Kidney epithelial cell (primary cell): ENCODE measurements around the gene PNMA8C. TPM values are rescaled to one million over a fixed set of nuclear protein-coding genes. Genes with fewer than 3 reads are reported as not detected.

Experiments
- DNase-seq: peaks from one replicate; pipeline ENCODE4 v3.0.0-alpha.2; 2010; ENCODE audit warnings: low read depth
- H3K27me3 ChIP-seq: 2 replicates; pipeline ENCODE4 v1.6.0; 2011; ENCODE audit warnings: low read length; ENCODE audit not compliant: control insufficient read depth, insufficient read depth
- H3K36me3 ChIP-seq: 2 replicates; pipeline ENCODE4 v1.5.1; 2011; ENCODE audit warnings: low read length; ENCODE audit not compliant: control insufficient read depth, insufficient read depth
- H3K4me3 ChIP-seq: 2 replicates; pipeline ENCODE4 v1.5.1; 2011; ENCODE audit warnings: low read depth, mild to moderate bottlenecking, control low read depth, low read length
- CTCF ChIP-seq: IDR thresholded peaks from 2 replicates; pipeline ENCODE4 v1.5.1; 2011; ENCODE audit warnings: mild to moderate bottlenecking, moderate library complexity, low read length, control low read depth, inconsistent platforms; ENCODE audit not compliant: insufficient read depth, poor library complexity, severe bottlenecking
- total RNA-seq: library from RNA; depleted of rRNA; stranded (reverse); fragments of >200 nt; gene quantifications from 2 replicates; pipeline ENCODE4 v1.2.3, GENCODE V29; 2015

PNMA8C gene
- total RNA-seq, 1 donor from 2014 or later = 0.25 TPM

GRCh38 chr19:46386996-46387712, 41.6 kb downstream of the PNMA8C start:
- peaks cover 5% of the 10 kb centered on the region for H3K36me3 ChIP-seq
- TF ChIP-seq CTCF = no peak
- no peaks in the 10 kb centered on the region for H3K27me3 ChIP-seq
- no peak for DNase-seq
- H3K4me3 ChIP-seq = no peak overlapping the region

- peaks cover 5% of the 10 kb centered on the region for H3K36me3 ChIP-seq
- no peak for DNase-seq
- TF ChIP-seq CTCF = no peak
- H3K27me3 ChIP-seq = no peaks in the 10 kb centered on the region
- no peak overlapping the region for H3K4me3 ChIP-seq
These were observed 42.6 kb downstream of the PNMA8C start for GRCh38 chr19:46386151-46386550.

- DNase-seq = no peak
- no peaks in the 10 kb centered on the region for H3K27me3 ChIP-seq
- no peak for TF ChIP-seq CTCF
- peaks cover 5% of the 10 kb centered on the region for H3K36me3 ChIP-seq
- H3K4me3 ChIP-seq = no peak overlapping the region
These were observed 43.1 kb downstream of the PNMA8C start for GRCh38 chr19:46385636-46386035.

- no peaks in the 10 kb centered on the region for H3K27me3 ChIP-seq
- peaks cover 5% of the 10 kb centered on the region for H3K36me3 ChIP-seq
- H3K4me3 ChIP-seq = no peak overlapping the region
- no peak for DNase-seq
- no peak for TF ChIP-seq CTCF
These were observed 44.3 kb downstream of the PNMA8C start for GRCh38 chr19:46384396-46384795.

- no peak for DNase-seq
- H3K27me3 ChIP-seq = no peaks in the 10 kb centered on the region
- no peak overlapping the region for H3K4me3 ChIP-seq
- peaks cover 5% of the 10 kb centered on the region for H3K36me3 ChIP-seq
- TF ChIP-seq CTCF = no peak
These were observed 44.9 kb downstream of the PNMA8C start for GRCh38 chr19:46383846-46384245.

GRCh38 chr19:46383171-46383815, 45.4 kb downstream of the PNMA8C start:
- H3K4me3 ChIP-seq = no peak overlapping the region

More at GRCh38 chr19:46383171-46383815, 45.4 kb downstream of the PNMA8C start:
- no peak for TF ChIP-seq CTCF
- H3K36me3 ChIP-seq = peaks cover 5% of the 10 kb centered on the region
- H3K27me3 ChIP-seq = no peaks in the 10 kb centered on the region
- no peak for DNase-seq
